Smooth muscle cell (in vitro differentiated cells): ENCODE data around the gene NAALAD2. TPM values are rescaled to one million over a fixed set of nuclear protein-coding genes. Genes with fewer than 3 reads are reported as not detected.

Source experiments
- DNase-seq: peaks from one replicate; lab custom pipeline; 2025; ENCODE audit not compliant: unreplicated experiment; lab: John Stamatoyannopoulos, UW
- H2AFZ ChIP-seq: fragments of 200-600 bp; sonication (generic); 2 replicates; pipeline ENCODE4 v1.6.0; 2016; ENCODE audit warnings: antibody characterized with exemption, low read depth, mild to moderate bottlenecking
- H3F3A ChIP-seq: fragments of 200-600 bp; sonication (generic); 2 replicates; pipeline ENCODE4 v1.6.0; 2017; ENCODE audit warnings: antibody characterized with exemption, low read depth
- H3K27ac ChIP-seq: fragments of 200-600 bp; sonication (generic); 2 replicates; pipeline ENCODE4 v1.5.1; 2016; ENCODE audit warnings: low read depth, mild to moderate bottlenecking
- H3K27me3 ChIP-seq: fragments of 200-600 bp; sonication (generic); 2 replicates; pipeline ENCODE4 v1.6.1; 2016; ENCODE audit warnings: low read depth, mild to moderate bottlenecking
- H3K36me3 ChIP-seq: fragments of 200-600 bp; sonication (generic); 2 replicates; pipeline ENCODE4 v1.5.1; 2016; ENCODE audit warnings: low read depth
- H3K4me1 ChIP-seq: fragments of 200-600 bp; sonication (generic); 2 replicates; pipeline ENCODE4 v1.5.1; 2016; ENCODE audit warnings: low read depth
- H3K4me2 ChIP-seq: fragments of 200-600 bp; sonication (generic); 2 replicates; pipeline ENCODE4 v1.6.0; 2016; ENCODE audit warnings: mild to moderate bottlenecking
- H3K4me3 ChIP-seq: fragments of 200-600 bp; sonication (generic); 2 replicates; pipeline ENCODE4 v1.5.1; 2016; ENCODE audit warnings: mild to moderate bottlenecking
- H3K79me2 ChIP-seq: fragments of 200-600 bp; sonication (generic); 2 replicates; pipeline ENCODE4 v1.6.0; 2016; ENCODE audit warnings: low read depth, mild to moderate bottlenecking
- H3K9ac ChIP-seq: fragments of 200-600 bp; sonication (generic); 2 replicates; pipeline ENCODE4 v1.6.0; 2016; ENCODE audit warnings: low read depth
- H3K9me3 ChIP-seq: fragments of 200-600 bp; sonication (generic); replicated peaks from 2 replicates; pipeline ENCODE4 v1.5.1; 2016; ENCODE audit warnings: low read depth
- H4K20me1 ChIP-seq: fragments of 200-600 bp; sonication (generic); 2 replicates; pipeline ENCODE4 v1.6.0; 2016; ENCODE audit warnings: low read depth
- WGBS: methylation state at CpG from one replicate; pipeline ENCODE4 v1.1.7; 2016; ENCODE audit warnings: low lambda C conversion rate; 5-methylcytosine and 5-hydroxymethylcytosine counted together
- polyA plus RNA-seq: library from polyadenylated mRNA; unstranded; fragments of >200 nt; fragmentation: Nextera tagmentation; extraction: Ambion mirVana; gene quantifications from 2 replicates; pipeline ENCODE4 v1.2.1, GENCODE V29; 2016
- total RNA-seq: library from RNA; depleted of rRNA; stranded (reverse); fragments of >200 nt; gene quantifications from 2 replicates; pipeline ENCODE4 v1.2.3, GENCODE V29; 2014
- TF ChIP-seq, protein P1 (sequence below): fragments of 200-600 bp; sonication (generic); IDR thresholded peaks from 2 replicates; pipeline ENCODE4 v1.5.1; 2017; ENCODE audit warnings: borderline replicate concordance, mild to moderate bottlenecking, antibody characterized with exemption; ENCODE audit not compliant: insufficient read depth, poor library complexity, severe bottlenecking

NAALAD2 gene
- total and polyA plus RNA-seq, 2 experiments from 2014 or later: 1.3 to 9.6 TPM

DNA sequence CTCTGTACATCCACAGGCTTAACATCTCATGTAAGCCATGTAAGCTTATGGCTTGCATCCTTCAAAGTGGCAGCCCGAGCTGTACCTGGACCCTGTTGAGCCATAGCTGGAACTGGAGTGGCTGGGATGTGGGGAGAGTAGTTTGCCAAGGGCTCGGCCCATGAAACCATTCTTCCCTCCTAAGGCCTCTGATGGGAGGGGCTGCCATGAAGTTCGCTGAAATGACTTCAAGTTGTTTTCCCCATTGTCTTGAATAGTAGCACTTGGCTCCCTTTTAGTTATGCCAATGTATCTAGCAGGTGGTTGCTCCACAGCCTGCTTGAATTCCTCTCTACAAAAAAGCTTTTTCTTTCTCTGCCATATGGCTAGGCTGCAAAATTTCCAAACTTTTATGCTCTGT, 93.6 kb downstream of the NAALAD2 start:
- Histone ChIP-seq H3K4me1 (no peaks in the 10 kb centered on the region), H3K27ac (no peak overlapping the region), H3K9me3 (no peaks in the 10 kb centered on the region), H3K4me3 (no peak overlapping the region), H3F3A (no peaks in the 10 kb centered on the region), H2AFZ (no peak overlapping the region), H3K9ac (no peak overlapping the region), H4K20me1 (no peaks in the 10 kb centered on the region), H3K4me2 (no peak overlapping the region), H3K36me3 (no peaks in the 10 kb centered on the region), H3K79me2 (peaks cover 6% of the 10 kb centered on the region), H3K27me3 (no peaks in the 10 kb centered on the region)
- TF ChIP-seq, protein P1, sequence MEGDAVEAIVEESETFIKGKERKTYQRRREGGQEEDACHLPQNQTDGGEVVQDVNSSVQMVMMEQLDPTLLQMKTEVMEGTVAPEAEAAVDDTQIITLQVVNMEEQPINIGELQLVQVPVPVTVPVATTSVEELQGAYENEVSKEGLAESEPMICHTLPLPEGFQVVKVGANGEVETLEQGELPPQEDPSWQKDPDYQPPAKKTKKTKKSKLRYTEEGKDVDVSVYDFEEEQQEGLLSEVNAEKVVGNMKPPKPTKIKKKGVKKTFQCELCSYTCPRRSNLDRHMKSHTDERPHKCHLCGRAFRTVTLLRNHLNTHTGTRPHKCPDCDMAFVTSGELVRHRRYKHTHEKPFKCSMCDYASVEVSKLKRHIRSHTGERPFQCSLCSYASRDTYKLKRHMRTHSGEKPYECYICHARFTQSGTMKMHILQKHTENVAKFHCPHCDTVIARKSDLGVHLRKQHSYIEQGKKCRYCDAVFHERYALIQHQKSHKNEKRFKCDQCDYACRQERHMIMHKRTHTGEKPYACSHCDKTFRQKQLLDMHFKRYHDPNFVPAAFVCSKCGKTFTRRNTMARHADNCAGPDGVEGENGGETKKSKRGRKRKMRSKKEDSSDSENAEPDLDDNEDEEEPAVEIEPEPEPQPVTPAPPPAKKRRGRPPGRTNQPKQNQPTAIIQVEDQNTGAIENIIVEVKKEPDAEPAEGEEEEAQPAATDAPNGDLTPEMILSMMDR: no peak
- DNase-seq: no peak
- 89% methylated on average over 3 of the region's 3 CpGs for WGBS

DNA sequence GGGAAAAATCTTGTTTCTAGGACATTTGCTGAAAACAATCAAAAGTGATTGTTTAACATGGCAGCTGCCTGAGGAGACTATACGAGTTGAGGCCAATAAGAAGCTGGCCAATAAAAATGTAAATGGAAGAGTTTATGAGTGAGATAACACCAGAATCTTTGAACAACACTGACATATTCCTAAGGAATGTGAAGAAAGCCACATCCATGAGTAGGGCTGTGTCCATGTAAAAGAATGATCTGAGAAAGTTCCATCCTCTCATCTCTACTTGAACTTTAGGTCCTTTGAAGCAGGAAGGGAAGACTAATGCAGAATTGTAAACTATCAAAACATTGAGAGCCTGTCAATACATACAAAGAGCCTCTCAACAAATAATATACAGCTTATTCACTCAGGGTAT, 95.3 kb downstream of the NAALAD2 start:
- no peaks in the 10 kb centered on the region for H3F3A ChIP-seq
- TF ChIP-seq, protein P1: no peak
- no peaks in the 10 kb centered on the region for H4K20me1 ChIP-seq
- H3K27me3 ChIP-seq: no peaks in the 10 kb centered on the region
- no peaks in the 10 kb centered on the region for H3K4me1 ChIP-seq
- WGBS: 10% methylated on average over 1 of the region's 1 CpG
- no peaks in the 10 kb centered on the region for H3K9me3 ChIP-seq
- no peak overlapping the region for H3K4me2 ChIP-seq
- H3K79me2 ChIP-seq: no peaks in the 10 kb centered on the region
- H3K27ac ChIP-seq: no peak overlapping the region
- DNase-seq: no peak
- H3K36me3 ChIP-seq: no peaks in the 10 kb centered on the region
- H3K4me3 ChIP-seq: no peak overlapping the region
- no peak overlapping the region for H2AFZ ChIP-seq
- no peak overlapping the region for H3K9ac ChIP-seq

DNA sequence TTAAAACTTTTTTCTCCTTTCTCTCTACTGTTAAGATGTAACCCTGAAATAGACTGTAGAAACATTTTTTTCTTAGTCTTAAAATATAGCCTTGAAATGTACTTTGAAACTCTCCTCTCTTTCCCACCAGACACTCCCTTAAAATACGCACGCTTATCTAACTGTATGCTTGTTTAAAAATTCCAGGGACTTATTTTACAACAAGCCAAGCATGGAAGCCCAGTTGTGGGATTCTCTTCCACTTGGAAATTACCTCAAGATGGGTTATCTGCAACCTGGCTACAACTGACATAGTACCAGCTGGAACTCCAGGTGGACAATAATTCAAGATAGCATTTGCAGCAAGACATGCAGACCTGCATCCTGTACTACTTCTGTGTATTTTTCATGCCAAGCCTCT, 100.5 kb downstream of the NAALAD2 start:
- 49% methylated on average over 2 of the region's 2 CpGs for WGBS
- H3K36me3 ChIP-seq: no peaks in the 10 kb centered on the region
- H3K27ac ChIP-seq: peak overlapping the region; percentile 37
- TF ChIP-seq, protein P1: no peak
- H3K27me3 ChIP-seq: no peaks in the 10 kb centered on the region
- H4K20me1 ChIP-seq: no peaks in the 10 kb centered on the region
- H3K9me3 ChIP-seq: no peaks in the 10 kb centered on the region
- H3K4me1 ChIP-seq: no peaks in the 10 kb centered on the region
- no peak overlapping the region for H3K9ac ChIP-seq
- peak overlapping the region; percentile 51 for H3K4me2 ChIP-seq
- DNase-seq: no peak
- no peaks in the 10 kb centered on the region for H3K79me2 ChIP-seq
- H3K4me3 ChIP-seq: peak overlapping the region; percentile 16
- peak overlapping the region; percentile 5 for H2AFZ ChIP-seq
- H3F3A ChIP-seq: peaks cover 4% of the 10 kb centered on the region

- WGBS: 37% methylated on average over 4 of the region's 4 CpGs
- Histone ChIP-seq H3K36me3 (no peaks in the 10 kb centered on the region), H3K9me3 (no peaks in the 10 kb centered on the region), H4K20me1 (no peaks in the 10 kb centered on the region), H3K27ac (peak overlapping the region; percentile 37), H3K27me3 (no peaks in the 10 kb centered on the region), H3K9ac (no peak overlapping the region), H3K4me3 (peak overlapping the region; percentile 16), H2AFZ (no peak overlapping the region), H3K4me1 (no peaks in the 10 kb centered on the region), H3K4me2 (peak overlapping the region; percentile 51), H3K79me2 (no peaks in the 10 kb centered on the region), H3F3A (peaks cover 4% of the 10 kb centered on the region)
- TF ChIP-seq, protein P1: no peak
- DNase-seq: no peak
Measured at GRCh38 chr11:90235526-90235925, 101.1 kb downstream of the NAALAD2 start.
